ENCODE measurements around the gene PPP2R5B. TPM values are rescaled to one million over a fixed set of nuclear protein-coding genes. Genes with fewer than 3 reads are reported as not detected.

The PPP2R5B gene
- total and polyA plus RNA-seq, 9 of the 15 experiments (the other 6 are each of a cell fraction or from before 2014, with no cell fraction given) = 0.10 to 7.8 (median 3.3) TPM

DNA sequence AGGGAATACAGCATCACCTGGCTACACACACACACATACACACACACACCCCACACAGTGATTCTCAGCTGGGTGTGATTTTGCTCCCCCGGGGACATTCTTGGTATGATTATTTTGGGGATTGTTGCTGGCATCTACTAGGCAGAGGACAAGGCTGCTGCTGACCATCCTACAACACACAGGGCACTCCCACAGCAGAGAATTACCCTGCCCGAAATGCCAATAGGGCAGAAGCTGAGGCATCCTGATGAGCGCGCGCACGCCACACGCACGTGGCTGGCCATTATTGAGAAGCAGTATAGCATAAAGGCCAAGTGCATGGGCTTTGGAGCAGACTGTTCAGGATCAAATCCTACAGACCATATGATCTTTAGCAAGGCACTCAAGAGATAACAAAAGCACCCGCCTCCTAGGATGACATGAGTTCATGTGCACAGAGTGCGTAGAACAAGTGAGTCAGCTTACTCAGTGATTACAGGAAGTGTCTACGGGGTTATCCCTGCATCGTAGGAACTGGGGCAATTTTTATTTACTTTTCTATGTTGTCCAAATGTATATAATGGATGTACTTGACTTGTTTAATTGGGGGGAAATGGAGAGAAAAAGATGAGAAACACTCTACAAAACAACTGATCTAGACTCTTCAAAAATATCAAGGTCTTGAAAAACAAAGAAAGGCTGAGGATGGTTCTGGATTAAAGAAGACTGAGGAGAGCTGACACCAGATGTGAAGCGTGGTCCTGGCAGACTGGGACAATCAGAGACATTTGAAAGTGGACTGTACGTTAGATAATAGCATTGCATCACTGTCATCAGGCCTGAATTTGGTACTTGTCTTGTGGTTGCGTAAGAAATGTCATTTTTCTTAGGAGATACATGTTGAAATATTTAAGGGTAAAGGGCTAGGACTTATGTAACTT lies 38.9 kb upstream of the PPP2R5B start (continued):
- peak; percentile 34; the same call in 1 of the 2 replicates for TF ChIP-seq TCFL5 (CRISPR knock-in tag; conservative IDR thresholded peaks at IDR 0.05)
- peak; percentile 77 for TF ChIP-seq TEAD4 (IDR thresholded peaks at IDR 0.05; ENCODE audit: low read length)
- no peak for TF ChIP-seq TEAD4 (CRISPR knock-in tag; IDR thresholded peaks at IDR 0.05; ENCODE audit: borderline replicate concordance)
- TF ChIP-seq, protein P1, sequence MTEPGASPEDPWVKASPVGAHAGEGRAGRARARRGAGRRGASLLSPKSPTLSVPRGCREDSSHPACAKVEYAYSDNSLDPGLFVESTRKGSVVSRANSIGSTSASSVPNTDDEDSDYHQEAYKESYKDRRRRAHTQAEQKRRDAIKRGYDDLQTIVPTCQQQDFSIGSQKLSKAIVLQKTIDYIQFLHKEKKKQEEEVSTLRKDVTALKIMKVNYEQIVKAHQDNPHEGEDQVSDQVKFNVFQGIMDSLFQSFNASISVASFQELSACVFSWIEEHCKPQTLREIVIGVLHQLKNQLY (CRISPR knock-in tag; conservative IDR thresholded peaks at IDR 0.05) = peak in 1 of 2 experiments; percentile 90; a peak in 1 of 4 replicates
- no peak for TF ChIP-seq U2AF2 (optimal IDR thresholded peaks at IDR 0.05; ENCODE audit: low read depth, low read length)
- TF ChIP-seq ETV5 (CRISPR knock-in tag; IDR thresholded peaks at IDR 0.05; ENCODE audit: low read depth) = peak; percentile 34; the same call in 1 of the 2 replicates
- peak; percentile 63 for TF ChIP-seq BRD9 (IDR thresholded peaks at IDR 0.05; ENCODE audit: low read depth, partially characterized antibody)
- TF ChIP-seq CCNT2 (IDR thresholded peaks at IDR 0.05; ENCODE audit: borderline replicate concordance, extremely low read depth, insufficient read length, low read depth, low read length) = peak; percentile 35
- TF ChIP-seq, protein P2, sequence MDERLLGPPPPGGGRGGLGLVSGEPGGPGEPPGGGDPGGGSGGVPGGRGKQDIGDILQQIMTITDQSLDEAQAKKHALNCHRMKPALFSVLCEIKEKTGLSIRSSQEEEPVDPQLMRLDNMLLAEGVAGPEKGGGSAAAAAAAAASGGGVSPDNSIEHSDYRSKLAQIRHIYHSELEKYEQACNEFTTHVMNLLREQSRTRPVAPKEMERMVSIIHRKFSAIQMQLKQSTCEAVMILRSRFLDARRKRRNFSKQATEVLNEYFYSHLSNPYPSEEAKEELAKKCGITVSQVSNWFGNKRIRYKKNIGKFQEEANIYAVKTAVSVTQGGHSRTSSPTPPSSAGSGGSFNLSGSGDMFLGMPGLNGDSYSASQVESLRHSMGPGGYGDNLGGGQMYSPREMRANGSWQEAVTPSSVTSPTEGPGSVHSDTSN (CRISPR knock-in tag; IDR thresholded peaks at IDR 0.05; ENCODE audit: low read depth) = no peak
- TF ChIP-seq, protein P2 (tag; conservative IDR thresholded peaks at IDR 0.05; ENCODE audit: low read depth) = peak; percentile 84
- peak; percentile 58; the same call in 1 of the 2 replicates for TF ChIP-seq GATAD2A (IDR thresholded peaks at IDR 0.05)
- TF ChIP-seq DPF2 (IDR thresholded peaks at IDR 0.05) = peak; percentile 89
- 0 out of 2 replicates have a peak, but pooled peaks have one; percentile 21 for TF ChIP-seq ZKSCAN8 (CRISPR knock-in tag; IDR thresholded peaks at IDR 0.05)
- no peak for TF ChIP-seq BCL6 (CRISPR knock-in tag; IDR thresholded peaks at IDR 0.05)
- peak; percentile 84 for TF ChIP-seq ELF1 (tag; IDR thresholded peaks at IDR 0.05)
- peak; percentile 93 for TF ChIP-seq CEBPG (CRISPR knock-in tag; IDR thresholded peaks at IDR 0.05)
- peak; percentile 99 for TF ChIP-seq CEBPG (tag; conservative IDR thresholded peaks at IDR 0.05 in 1 of 2, IDR thresholded peaks at IDR 0.05 in 1 of 2)
- TF ChIP-seq HDAC2 (IDR thresholded peaks at IDR 0.05) = peak; percentile 88
- TF ChIP-seq ZNF584 (CRISPR knock-in tag; IDR thresholded peaks at IDR 0.05; ENCODE audit: low read depth) = peak; percentile 71; the same call in 1 of the 2 replicates
- TF ChIP-seq SMARCE1 (IDR thresholded peaks at IDR 0.05) = peak; percentile 64; the same call in 1 of the 2 replicates
- TF ChIP-seq RFX1 (IDR thresholded peaks at IDR 0.05) = no peak
- peak; percentile 39 for TF ChIP-seq TAF1 (IDR thresholded peaks at IDR 0.05; ENCODE audit: control insufficient read depth, extremely low read depth, insufficient read depth, low read length, severe bottlenecking)
- TF ChIP-seq HCFC1 (IDR thresholded peaks at IDR 0.05; ENCODE audit: low read depth, low read length) = no peak
- peak; percentile 54; the same call in 1 of the 2 replicates for TF ChIP-seq STAT5A (IDR thresholded peaks at IDR 0.05; ENCODE audit: borderline replicate concordance, low read length)
- no peak; the same call in 1 of the 2 replicates for TF ChIP-seq ZBED1 (IDR thresholded peaks at IDR 0.05)
- TF ChIP-seq BMI1 (IDR thresholded peaks at IDR 0.05; ENCODE audit: low read length) = no peak
